ENCODE data around the gene TTC7B. TPM values are rescaled to one million over a fixed set of nuclear protein-coding genes. Genes with fewer than 3 reads are reported as not detected.

The TTC7B gene
- total RNA-seq, 4 donors from 2014 or later, result 31.0 to 49.7 (median 45.1) TPM

- no peak for TF ChIP-seq CTCF (IDR thresholded peaks at IDR 0.05; ENCODE audit: low read depth)
Observed at GRCh38 chr14:90715495-90715894, 100.7 kb downstream of the TTC7B start.

GRCh38 chr14:90714811-90715210 lies 101.4 kb downstream of the TTC7B start:
- no peak for TF ChIP-seq CTCF (IDR thresholded peaks at IDR 0.05; ENCODE audit: low read depth)

- no peak for TF ChIP-seq CTCF (IDR thresholded peaks at IDR 0.05; ENCODE audit: low read depth)
Observed at GRCh38 chr14:90704738-90705392, 111.4 kb downstream of the TTC7B start.

GRCh38 chr14:90703841-90704737 lies 112.1 kb downstream of the TTC7B start:
- TF ChIP-seq CTCF (IDR thresholded peaks at IDR 0.05; ENCODE audit: low read depth), result no peak

GRCh38 chr14:90700933-90701776 lies 115.1 kb downstream of the TTC7B start:
- no peak for TF ChIP-seq CTCF (IDR thresholded peaks at IDR 0.05; ENCODE audit: low read depth)

- TF ChIP-seq CTCF (IDR thresholded peaks at IDR 0.05; ENCODE audit: low read depth), result no peak
Observed at GRCh38 chr14:90699016-90699415, 117.2 kb downstream of the TTC7B start.

Data from subcutaneous adipose tissue (tissue), 4 donors.